ENCODE measurements around the gene TBX20.

TBX20 gene, protein sequence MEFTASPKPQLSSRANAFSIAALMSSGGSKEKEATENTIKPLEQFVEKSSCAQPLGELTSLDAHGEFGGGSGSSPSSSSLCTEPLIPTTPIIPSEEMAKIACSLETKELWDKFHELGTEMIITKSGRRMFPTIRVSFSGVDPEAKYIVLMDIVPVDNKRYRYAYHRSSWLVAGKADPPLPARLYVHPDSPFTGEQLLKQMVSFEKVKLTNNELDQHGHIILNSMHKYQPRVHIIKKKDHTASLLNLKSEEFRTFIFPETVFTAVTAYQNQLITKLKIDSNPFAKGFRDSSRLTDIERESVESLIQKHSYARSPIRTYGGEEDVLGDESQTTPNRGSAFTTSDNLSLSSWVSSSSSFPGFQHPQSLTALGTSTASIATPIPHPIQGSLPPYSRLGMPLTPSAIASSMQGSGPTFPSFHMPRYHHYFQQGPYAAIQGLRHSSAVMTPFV

DNA sequence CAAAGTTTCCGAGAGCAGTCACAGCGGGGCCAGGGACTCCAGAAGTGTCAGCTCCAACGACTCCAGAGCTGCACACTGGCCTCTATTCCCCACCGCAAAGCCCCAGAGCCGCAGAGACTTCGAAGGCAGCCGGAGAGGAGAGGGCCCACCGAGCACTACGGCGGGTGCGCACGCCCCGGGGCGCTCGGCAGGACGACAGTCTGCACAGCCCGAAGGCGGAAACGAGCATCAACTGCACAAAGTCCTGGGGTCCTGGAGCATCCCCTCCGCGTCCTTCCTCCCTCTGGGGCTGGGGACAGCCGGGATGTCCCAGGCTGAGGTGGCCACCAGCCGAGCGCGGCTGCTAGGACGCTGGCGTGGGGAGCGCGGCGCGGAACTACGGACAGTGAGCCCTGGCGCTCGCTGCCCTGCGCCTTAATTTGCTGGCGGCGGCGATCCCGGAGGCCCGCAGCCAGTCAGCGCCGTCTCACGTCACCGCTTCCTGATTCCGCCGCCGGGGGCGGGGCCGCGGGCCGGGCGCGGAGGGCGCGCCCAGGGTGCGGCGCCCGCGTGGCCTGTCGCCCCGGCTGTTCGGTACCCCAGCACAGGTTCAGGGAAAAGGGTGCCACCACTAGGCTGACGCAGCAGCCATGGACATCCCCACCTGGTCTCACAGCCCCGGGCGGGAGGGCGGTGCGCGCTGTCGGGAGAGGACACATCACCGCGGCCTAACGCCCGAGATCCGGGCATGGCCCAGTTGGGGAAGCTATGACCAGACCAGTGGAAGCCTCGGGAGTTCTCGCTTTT, at the start of gene TBX20:
TBX20 (minus strand) TSS at position 391 of the 786 bp plus-strand sequence. CDS start 480 bp downstream, outside the sequence.
- DNase-seq: peak; percentile 83

DNA sequence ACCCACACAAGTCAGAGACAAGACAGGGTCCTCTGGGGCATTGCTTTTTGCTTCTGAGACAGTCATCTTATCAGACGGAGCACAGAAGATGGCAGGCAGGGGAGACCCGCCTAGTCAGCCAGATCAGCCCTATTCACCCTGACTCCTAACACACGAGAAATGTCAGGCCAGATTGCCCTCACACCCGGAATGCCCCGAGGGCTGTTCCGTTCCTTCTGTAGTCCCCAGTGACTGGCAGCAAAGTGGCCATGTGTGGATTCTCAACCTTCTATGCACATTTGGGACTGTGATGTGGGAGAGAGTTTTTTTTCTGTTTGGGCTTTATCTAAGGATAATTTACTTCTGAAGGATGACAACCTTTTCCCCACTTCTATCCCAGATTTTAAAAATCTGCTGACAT, 35.5 kb upstream of the TBX20 start:
- peak; percentile 25 for DNase-seq

DNA sequence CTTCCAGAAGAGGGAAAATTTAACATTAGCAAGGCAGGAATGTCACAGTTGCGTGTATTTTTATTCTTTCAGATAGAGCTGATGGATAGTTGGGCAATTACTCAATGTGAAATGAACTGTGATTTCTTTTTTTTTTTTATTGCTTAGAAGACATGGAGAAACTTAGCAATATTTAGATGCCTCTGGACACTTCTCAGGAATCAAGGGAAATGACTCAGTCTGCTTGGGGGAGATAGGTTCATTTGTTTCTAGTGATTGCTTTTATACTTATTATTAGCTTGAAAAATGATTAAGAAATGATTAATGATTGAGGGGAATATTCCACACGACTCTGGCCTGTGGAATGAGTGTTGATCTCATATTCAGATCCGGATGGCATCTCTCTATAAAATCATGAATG, 33.1 kb upstream of the TBX20 start:
- DNase-seq: no peak

DNA sequence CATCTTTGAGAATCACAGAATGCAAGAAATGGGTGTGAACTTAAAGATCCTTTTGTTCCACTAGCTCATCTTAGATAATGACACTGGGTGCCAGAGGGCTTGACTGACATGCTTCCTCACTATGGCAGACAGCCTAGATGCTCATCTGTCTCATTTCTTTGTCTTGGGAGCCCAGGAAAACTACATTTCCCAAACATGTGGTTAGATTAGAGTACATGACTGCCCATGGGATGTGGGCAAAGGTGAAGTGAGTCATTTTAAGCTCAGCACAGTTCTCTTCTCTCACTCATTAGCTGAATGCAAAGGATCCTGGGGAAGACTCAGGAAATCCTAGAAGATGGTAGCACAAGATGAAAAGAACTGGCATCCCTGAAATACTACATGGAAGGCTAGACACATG, 32.5 kb upstream of the TBX20 start:
- DNase-seq: no peak

DNA sequence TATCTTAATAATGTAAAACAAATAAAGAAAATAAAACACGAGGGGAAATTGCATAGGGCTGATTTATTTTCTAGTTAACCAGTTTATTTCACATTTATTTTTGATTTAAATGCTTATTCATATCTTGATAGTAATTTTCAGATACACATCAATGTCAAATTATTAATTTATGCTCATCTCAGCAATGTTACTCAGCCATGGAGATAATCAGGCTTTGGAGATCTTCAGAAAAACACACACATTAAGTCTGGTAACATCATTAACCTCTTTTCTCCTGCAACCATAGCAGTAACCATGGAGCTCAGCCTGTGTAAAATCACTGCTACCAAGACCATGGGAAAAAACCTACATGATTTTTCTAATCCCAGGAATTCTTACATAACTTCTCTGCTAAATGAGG, 31.9 kb upstream of the TBX20 start:
- no peak for DNase-seq

DNA sequence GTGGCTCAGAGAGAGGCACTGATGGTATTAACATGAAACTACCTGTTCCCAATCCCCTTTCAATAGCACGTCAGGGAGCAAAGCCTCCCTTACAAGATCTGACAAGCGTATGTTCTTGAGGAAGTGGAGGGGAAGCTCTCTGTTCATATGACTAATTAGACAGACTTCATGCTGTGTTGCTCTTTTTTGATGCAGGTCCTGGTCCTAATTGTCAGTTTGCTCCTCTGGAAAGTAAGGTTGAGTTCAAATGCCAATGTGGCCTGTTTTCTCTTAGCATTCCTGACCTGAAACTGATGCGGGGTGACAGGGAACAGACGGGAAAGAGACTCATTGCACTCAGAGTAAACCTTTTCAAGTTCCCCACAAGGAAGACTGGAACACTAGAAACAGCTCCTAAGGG, 27.0 kb upstream of the TBX20 start:
- DNase-seq: peak; percentile 7

DNA sequence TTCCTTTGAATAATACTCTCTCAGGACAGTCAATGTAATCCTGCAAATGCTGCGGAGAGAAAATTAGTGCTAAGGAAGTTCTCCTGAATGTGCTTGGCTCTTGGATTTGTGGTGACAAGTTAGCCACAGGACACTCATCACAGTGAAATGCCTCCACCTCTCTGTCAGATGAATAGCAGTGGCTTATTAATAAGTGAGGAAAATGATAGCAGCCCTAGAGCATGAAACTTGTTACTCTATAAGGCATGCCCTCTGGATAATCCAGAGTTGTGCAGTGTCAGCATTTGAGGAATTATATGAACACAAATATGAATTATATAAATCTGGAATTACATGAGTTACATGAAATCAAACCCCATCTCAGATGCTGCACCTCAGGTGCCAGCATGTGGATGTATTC, 23.5 kb upstream of the TBX20 start:
- DNase-seq: no peak

DNA sequence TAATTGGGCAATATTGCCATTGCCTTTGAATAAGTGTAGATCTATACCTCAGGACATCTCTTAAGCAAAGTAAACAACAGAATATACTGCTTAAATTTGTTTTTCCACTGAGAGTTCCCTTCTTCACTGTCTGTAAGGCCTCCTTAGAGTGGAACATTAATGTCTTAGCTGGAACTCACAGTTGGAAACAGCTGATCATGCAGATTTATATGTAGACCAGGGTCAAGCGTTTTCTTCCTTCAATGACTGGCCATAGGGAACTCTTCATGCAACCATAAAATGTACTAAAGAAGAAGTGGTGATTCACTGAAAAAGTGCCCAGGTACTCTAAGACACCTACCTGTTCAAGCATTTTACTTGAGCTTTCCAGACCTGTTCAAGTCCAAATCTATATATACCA, 18.3 kb upstream of the TBX20 start:
- DNase-seq: no peak

DNA sequence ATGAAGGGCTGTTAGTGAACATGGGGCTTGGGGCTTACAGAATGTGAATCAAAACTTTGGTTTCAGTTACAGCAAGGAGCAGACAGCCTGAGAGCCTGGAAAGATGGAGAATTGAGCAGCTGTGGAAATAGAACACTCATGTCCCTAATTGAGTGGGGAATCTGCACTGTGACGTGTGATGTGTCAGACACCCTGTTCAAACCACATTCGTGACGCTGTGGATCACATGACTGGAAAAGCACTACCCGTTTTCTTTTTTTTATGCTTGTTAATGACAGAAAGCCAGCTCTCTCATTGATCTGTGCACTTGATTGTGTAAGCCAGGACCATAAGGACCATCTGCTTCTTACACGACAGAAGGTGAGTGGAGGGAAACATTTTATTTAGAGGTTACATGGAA, 15.1 kb upstream of the TBX20 start:
- DNase-seq: no peak

DNA sequence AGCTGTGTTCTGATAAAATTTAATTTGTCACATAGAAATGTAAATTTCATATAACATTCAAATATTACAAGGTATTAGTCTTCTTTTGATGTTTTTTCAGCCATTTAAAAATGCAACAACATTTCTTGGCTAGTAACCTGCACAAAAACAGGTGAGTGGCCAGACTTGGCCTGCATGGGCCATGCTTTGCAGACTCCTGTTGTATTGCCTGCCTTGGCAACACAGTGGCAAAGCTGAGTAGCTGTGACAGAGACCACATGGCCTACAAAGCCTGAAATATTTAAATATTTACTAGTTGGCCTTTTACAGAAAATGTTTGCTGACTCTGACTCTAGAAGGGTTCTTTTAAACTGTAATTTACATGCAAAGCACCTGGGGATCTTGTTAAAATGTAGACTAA, 13.5 kb upstream of the TBX20 start:
- DNase-seq: no peak

DNA sequence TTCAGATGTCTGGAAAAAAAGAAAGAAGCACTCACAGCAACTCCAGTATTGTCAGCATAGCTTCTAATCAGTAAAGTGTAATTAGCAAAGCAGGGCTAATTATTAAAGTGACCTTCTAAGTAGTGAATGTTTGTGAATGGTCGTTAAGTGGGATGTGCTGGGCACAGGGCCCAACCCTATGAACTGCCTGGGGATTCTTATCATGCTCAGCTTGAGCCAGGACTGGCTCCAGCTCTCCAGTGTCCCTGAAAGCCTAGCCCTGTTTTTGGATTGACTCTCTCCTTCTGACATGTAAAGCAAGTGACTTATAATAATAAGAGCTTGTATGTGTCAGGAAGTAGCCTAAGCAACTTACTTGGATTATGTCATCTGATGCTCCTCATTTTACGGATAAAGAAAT, 9.5 kb upstream of the TBX20 start:
- DNase-seq: peak; percentile 34

DNA sequence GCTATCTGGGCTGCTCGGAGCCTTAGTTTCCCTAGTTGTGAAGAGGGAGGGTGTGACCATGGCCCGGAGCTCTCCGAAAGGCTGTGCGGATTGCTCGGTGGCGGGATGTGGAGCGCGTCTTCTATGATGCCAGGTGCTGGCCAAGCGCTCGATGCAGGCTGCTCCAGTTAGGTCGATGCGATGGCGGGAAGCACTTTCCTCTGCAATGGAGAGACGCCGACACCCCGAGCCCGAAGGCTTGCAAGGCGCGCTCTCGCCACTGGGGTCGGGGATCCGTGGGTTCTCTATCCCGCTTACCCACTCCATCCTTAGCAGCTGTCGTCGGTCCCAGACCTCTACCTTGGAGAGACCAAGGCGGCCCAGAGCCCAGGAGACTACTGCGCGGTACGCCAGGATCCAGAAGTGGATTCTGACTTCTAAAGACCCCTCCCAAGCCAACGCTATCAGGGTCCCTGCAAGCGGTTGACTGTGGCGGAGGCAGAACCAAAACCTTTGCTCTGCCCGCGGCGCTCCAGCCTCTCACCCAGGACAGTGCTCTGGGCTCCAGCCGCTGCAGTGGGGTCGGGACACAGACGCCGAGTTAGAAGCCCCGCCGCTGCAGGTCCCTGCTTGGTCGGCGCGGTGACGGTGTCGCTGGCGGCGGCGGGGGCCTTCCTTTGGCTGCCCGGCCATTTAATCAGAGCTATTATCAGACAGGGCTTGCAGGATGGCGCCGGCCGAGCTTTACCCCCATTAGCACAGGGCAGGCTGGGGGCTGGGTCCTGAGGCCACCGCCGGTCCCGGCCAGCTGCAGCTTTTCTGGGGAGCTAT, 7.8 kb upstream of the TBX20 start:
- DNase-seq: no peak

DNA sequence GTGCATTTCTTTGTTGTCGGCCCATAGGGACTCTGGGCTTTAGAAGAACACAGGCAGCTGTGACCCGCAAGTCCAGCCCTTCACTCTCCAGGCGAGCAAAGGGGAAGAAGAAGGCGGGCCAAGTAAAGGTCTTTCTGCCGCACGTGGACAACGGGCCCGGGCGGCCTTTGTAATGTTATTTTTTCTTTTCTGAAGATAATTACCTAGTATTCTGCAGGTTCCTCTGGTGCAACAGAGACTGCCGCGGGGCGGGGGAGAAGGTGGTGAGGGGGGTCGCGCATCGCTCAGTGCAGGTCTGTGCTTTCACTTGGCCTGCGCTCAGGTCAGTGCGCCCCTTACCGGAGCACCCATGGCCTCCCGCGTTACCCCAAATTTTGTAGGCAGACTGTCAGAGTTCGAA, 7.1 kb upstream of the TBX20 start:
- no peak for DNase-seq

DNA sequence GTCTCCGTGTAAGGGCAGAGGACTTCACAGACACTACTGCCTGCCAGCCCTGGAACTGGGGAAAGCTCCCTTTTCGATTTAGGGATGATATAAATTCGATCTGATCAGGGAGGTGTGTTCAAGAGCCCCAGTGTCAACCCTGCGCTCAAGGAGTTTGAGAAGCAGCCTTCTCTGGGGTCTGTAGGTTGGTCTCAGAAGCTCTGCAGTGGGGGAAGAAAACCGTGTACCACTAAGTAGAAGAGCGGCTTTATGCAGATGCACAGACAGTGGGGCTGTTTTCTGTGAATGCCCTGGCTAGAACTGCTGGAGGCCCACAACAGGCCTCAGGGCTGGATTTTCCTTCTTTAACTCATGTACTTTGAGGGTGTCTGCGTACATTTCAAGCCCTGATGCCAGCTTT, 6.3 kb upstream of the TBX20 start:
- DNase-seq: no peak

DNA sequence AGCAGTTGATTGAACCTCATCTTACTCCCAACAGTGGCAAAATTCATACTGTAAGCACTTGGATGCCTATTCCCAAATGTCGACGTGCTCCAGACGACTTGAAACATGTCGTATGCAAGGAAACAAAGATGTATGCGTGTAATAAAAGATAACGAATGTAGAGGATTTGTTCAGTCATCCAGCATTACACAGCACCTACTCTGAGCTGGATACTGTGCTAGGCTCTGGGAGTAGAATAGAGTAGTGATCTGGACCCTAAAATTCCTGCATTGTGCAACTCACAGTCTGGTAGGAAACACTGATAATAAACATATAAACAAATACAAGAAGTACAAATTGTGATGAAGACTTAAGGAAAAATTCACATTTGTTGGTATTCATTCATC, 5.6 kb upstream of the TBX20 start:
- DNase-seq: no peak

DNA sequence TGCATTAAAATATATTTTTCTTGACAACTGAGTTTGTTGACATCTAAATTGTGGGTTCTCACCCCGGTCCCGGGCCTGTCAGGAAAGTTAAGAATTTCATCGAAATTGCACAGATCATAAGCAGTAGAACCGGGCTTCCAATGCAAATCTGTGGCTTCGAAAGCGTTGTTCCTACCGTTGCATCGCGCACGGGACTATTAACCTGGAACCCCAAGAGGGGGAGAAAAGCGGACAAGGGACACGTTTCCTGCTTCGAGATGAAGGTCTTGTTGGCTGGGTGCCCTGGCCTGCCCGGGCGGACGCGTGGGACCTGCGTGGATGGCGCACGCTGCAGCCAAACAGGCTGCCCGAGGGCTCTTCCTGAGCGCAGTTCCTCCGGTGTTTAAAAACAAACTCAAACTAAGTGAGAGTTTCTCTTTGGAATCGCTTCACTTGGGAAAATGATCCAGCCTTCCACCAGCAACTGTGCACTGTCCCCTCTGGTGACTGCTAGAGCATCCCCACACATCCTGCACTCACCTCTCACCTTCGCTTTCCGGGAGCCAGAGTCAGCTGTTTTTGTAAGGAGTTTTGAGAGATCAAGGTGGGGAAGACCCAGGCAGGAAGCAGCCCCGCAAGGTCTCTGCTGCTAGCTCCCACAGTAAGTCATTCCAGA, 5.1 kb upstream of the TBX20 start:
- no peak for DNase-seq

DNA sequence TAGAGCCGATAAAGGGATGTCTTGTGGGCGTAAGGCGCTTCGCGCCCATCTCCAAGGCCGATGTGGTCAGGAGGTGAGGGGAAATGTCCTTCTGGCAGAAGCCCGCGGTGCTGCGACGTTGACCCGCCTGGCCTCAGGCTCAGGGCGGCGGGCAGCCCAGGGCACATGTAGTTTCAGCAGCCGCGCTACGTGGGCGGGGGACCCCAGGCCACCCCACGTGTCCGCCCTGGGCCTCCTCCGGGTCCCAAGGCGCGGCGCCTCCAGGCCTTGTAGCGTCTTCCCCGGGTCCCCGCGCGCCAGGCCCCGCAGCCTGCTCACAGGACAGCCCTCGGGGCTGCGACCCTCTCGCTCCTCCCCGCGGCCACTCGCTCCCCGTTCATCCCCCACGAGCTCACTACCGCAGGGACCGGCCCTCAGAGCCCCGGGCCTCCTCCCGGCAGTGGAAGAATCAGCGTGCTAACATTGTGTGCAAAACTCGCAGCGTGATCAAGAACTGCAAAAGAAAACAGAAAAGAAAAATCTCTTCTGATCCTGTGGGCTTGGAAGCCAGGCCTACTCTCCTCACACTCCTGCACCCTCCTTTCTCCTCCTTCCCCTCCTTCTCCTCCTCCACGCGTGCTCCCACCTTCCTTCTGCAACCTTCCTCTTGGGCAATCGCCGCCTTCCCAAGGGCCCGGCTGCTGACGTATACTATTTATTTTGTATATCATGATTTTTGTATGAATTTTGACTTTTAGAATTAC, 4.4 kb upstream of the TBX20 start:
- no peak for DNase-seq

DNA sequence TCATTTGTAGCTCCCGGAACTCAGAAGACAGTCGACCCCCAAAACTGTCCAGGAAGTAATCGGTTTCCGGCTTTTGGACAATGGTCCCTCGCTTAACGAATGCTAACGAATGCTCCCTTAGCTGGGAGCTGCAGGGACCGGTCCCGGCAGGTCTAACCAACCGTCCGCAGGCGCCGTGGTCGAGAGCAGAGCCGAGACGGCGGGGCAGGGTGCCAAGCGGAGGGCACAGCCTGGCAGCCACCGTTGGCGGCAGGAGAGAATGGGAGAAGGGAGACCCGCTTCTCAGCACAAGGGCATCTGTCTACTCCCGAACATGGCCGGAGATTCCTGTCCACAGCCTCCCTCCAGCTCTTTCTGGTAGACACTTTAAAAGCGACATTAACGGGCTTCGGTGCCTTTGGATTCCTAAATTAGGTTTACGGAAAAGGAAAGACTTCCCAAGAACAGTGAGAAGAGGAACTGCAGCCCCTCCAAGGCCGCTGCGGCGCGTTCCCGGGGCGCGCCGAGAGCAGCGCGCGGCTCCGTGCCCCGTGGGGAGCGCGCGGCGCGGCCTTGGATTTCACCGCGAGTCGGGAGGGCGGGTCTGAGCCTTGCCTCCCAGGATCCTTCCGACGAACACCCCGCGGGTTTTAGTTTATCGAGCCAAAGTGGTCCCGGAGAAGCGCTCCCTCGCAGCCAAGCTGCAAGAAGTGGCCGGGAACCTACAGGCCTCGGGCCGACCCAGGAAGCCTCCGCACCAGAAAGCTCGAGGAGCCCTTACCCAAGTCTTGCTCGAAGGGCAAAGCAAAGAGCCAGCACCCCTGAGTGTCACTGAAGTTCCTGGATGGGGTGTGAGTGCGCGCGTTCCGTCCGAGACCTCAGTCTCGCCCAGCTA, 3.6 kb upstream of the TBX20 start:
- DNase-seq: peak; percentile 20

DNA sequence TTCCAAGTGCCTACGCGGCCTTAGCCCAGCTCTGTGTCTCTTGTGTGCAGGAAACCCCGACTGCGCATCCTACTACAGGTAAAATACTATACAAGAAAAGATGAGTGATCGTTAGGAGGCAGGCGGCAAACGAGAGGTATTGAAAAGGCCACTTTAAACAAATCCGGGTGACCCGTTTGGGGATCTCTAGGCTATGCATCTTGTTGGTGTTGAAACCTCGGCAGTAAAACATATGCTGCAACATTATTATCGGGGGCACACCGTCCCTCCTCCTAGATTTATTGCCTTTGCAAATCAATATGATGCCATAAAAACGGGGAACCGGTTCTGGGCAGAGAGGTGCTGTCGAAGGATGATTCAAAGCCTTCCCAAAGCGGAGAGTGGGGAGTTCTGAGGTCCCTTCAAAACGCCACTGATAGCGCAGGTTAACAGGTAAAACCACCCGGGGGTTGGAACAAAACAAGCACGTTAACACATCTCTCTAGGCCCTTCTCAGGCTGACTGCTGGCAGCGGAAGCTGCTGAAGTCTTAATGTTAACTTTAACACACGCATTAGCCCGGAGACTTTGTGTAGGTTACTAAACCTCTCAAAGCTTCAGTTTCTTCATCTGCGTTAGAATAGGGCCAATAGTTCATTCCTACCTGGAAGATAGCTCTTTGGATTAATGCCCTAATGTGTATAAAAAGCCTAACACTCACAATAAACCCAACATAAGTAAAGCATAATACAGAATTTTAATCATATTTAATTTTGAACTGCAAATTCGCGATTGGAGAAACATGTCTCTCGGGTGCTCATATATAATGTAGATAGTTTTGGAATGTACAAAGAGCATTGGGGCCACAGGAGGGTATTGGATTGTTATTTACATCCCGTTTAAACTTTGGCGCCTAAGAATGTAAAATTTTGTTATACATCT, 2.6 kb upstream of the TBX20 start:
- no peak for DNase-seq
